NCI-H510A treated with DMSO at 0.1 percent for 48 hours (cell line): ENCODE measurements around the gene WDR86.
A peak's percentile ranks its signal among the peaks of the same experiment; 100 is the strongest.

ENCODE experiments used
- DNase-seq: peaks from one replicate; lab custom pipeline; 2025; lab: John Stamatoyannopoulos, UW

The WDR86 gene

GRCh38 chr7:151427705-151428377 lies 18.0 kb upstream of the WDR86 start:
- DNase-seq: peak; percentile 59

GRCh38 chr7:151426904-151427704 lies 17.3 kb upstream of the WDR86 start:
- no peak for DNase-seq

GRCh38 chr7:151426441-151426903 lies 16.6 kb upstream of the WDR86 start:
- no peak for DNase-seq

GRCh38 chr7:151425670-151426440 lies 16.0 kb upstream of the WDR86 start:
- peak; percentile 26 for DNase-seq

- no peak for DNase-seq
Measured at GRCh38 chr7:151424799-151425198, 15.0 kb upstream of the WDR86 start.

- no peak for DNase-seq
Measured at GRCh38 chr7:151423936-151424335, 14.1 kb upstream of the WDR86 start.

- DNase-seq: no peak
Measured at GRCh38 chr7:151423226-151423625, 13.4 kb upstream of the WDR86 start.

GRCh38 chr7:151422212-151422611 lies 12.4 kb upstream of the WDR86 start:
- no peak for DNase-seq

GRCh38 chr7:151420144-151420543 lies 10.3 kb upstream of the WDR86 start:
- no peak for DNase-seq

GRCh38 chr7:151416941-151417315 lies 7.1 kb upstream of the WDR86 start:
- no peak for DNase-seq

- DNase-seq: no peak
Measured at GRCh38 chr7:151416112-151416940, 6.5 kb upstream of the WDR86 start.

- no peak for DNase-seq
Measured at GRCh38 chr7:151415375-151416105, 5.7 kb upstream of the WDR86 start.

GRCh38 chr7:151413241-151413640 lies 3.4 kb upstream of the WDR86 start:
- no peak for DNase-seq

- no peak for DNase-seq
Measured at GRCh38 chr7:151412318-151412717, 2.5 kb upstream of the WDR86 start.

GRCh38 chr7:151411551-151411950 lies 1.7 kb upstream of the WDR86 start:
- DNase-seq: no peak

GRCh38 chr7:151410405-151411390 lies 860 bp upstream of the WDR86 start:
- DNase-seq: peak; percentile 14

- no peak for DNase-seq
Measured at GRCh38 chr7:151408839-151409666, 785 bp downstream of the WDR86 start.

- DNase-seq: no peak
Measured at GRCh38 chr7:151408498-151408838, 1.4 kb downstream of the WDR86 start.
